Endodermal cell (in vitro differentiated cells): Measurements from ENCODE around the gene MPDU1. TPM values are rescaled to one million over a fixed set of nuclear protein-coding genes. Genes with fewer than 3 reads are reported as not detected.
"Not testable (repeated sequence)": the region's sequence is repeated elsewhere in the genome, so short reads cannot be mapped to it uniquely, and the experiment has no call there.

Source experiments
- DNase-seq: peaks from one replicate; pipeline ENCODE4 v3.0.0-alpha.2; 2017
- H3K27ac ChIP-seq: 2 replicates; pipeline ENCODE4 v1.5.1; 2013; ENCODE audit warnings: mild to moderate bottlenecking, low read depth, low read length, moderate library complexity
- H3K27me3 ChIP-seq: 2 replicates; pipeline ENCODE4 v1.6.1; 2013; ENCODE audit warnings: mild to moderate bottlenecking, low read length, moderate library complexity; ENCODE audit not compliant: insufficient read depth, control insufficient read depth, poor library complexity, severe bottlenecking
- H3K36me3 ChIP-seq: 2 replicates; pipeline ENCODE4 v1.7.0; 2013; ENCODE audit warnings: mild to moderate bottlenecking, low read length, moderate library complexity; ENCODE audit not compliant: control insufficient read depth, insufficient read depth
- H3K4me1 ChIP-seq: one replicate; pipeline ENCODE4 v1.7.0; 2013; ENCODE audit warnings: low read length; ENCODE audit not compliant: control insufficient read depth, insufficient read depth
- H3K4me3 ChIP-seq: 2 replicates; pipeline ENCODE4 v1.5.1; 2013; ENCODE audit warnings: mild to moderate bottlenecking, low read length, moderate library complexity
- H3K9ac ChIP-seq: 2 replicates; pipeline ENCODE4 v1.6.1; 2013; ENCODE audit warnings: mild to moderate bottlenecking, low read length, moderate library complexity; ENCODE audit not compliant: poor library complexity, severe bottlenecking; ENCODE audit errors: extremely low read depth
- H3K9me3 ChIP-seq: 2 replicates; pipeline ENCODE4 v1.6.1; 2013; ENCODE audit warnings: mild to moderate bottlenecking, low read length, moderate library complexity; ENCODE audit not compliant: control insufficient read depth
- H3K27ac Mint-ChIP-seq: 2 replicates; pipeline ENCODE4 v1.8.0; 2020; ENCODE audit warnings: mixed read lengths
- H3K27me3 Mint-ChIP-seq: 2 replicates; pipeline ENCODE4 v1.8.0; 2021; ENCODE audit warnings: mild to moderate bottlenecking, mixed read lengths; ENCODE audit not compliant: insufficient read depth
- H3K36me3 Mint-ChIP-seq: 2 replicates; pipeline ENCODE4 v1.8.0; 2020; ENCODE audit warnings: low read depth, mixed read lengths
- H3K4me1 Mint-ChIP-seq: 2 replicates; pipeline ENCODE4 v1.8.0; 2020; ENCODE audit warnings: mixed read lengths
- H3K4me3 Mint-ChIP-seq: 2 replicates; pipeline ENCODE4 v1.8.0; 2020; ENCODE audit warnings: mild to moderate bottlenecking, moderate library complexity, mixed read lengths
- H3K9me3 Mint-ChIP-seq: 2 replicates; pipeline ENCODE4 v1.8.0; 2020; ENCODE audit warnings: mild to moderate bottlenecking, mixed read lengths
- CTCF ChIP-seq: fragments of 200-600 bp; sonication (generic); conservative IDR thresholded peaks from 2 replicates; pipeline ENCODE4 v1.5.0; 2021; ENCODE audit warnings: antibody characterized with exemption, mild to moderate bottlenecking
- WGBS, 2 experiments: methylation state at CpG; one replicate each; pipeline versions ENCODE4 v1.1.5 to v1.1.7; 2013; ENCODE audit warnings: missing lambda C conversion rate in 2 of 2, mixed read lengths in 1 of 2; ENCODE audit not compliant: insufficient coverage in 1 of 2, insufficient read length in 1 of 2; 5-methylcytosine and 5-hydroxymethylcytosine counted together
- total RNA-seq, 2 donors: library from RNA; stranded (reverse); fragmentation: NEBNext Ultra II Directional in 1 of 2; extraction: Animal tissue kit (Norgen Biotek cat#: 25700) in 1 of 2; gene quantifications; 2 replicates in 1 of 2; 3 replicates in 1 of 2; pipeline ENCODE4 v1.2.1, GENCODE V29; 2021

Gene MPDU1
- total RNA-seq, 2 donors from 2014 or later = 47.4 to 56.6 TPM

- no peak overlapping the region for H3K27ac ChIP-seq
- no peak overlapping the region for H3K4me3 ChIP-seq
- no peaks in the 10 kb centered on the region for H3K4me1 ChIP-seq
- no peak for DNase-seq
- no peaks in the 10 kb centered on the region for H3K27me3 ChIP-seq
- H3K9me3 ChIP-seq = no peaks in the 10 kb centered on the region
- H3K9ac ChIP-seq = no peak overlapping the region
- Mint-ChIP-seq H3K27me3 (no peaks in the 10 kb centered on the region), H3K4me1 (peaks cover 3% of the 10 kb centered on the region), H3K36me3 (no peaks in the 10 kb centered on the region), H3K9me3 (no peaks in the 10 kb centered on the region), H3K4me3 (no peak overlapping the region), H3K27ac (no peak overlapping the region)
- no peak for TF ChIP-seq CTCF
- no peaks in the 10 kb centered on the region for H3K36me3 ChIP-seq
- 92 to 94% methylated on average over 4 to 5 of the region's 5 CpGs for WGBS, 2 experiments
Measured at GRCh38 chr17:7618608-7619007, 35.0 kb downstream of the MPDU1 start.

GRCh38 chr17:7620835-7621234 lies 37.2 kb downstream of the MPDU1 start:
- no peaks in the 10 kb centered on the region for H3K36me3 Mint-ChIP-seq
- H3K4me3 Mint-ChIP-seq = no peak overlapping the region
- peaks cover 3% of the 10 kb centered on the region for H3K36me3 ChIP-seq
- no peak for TF ChIP-seq CTCF
- no peaks in the 10 kb centered on the region for H3K4me1 Mint-ChIP-seq
- 89 to 90% methylated on average over 5 to 8 of the region's 8 CpGs for WGBS, 2 experiments
- no peak overlapping the region for H3K4me3 ChIP-seq
- H3K9me3 ChIP-seq = no peaks in the 10 kb centered on the region
- H3K27ac ChIP-seq = no peak overlapping the region
- H3K27me3 Mint-ChIP-seq = no peaks in the 10 kb centered on the region
- no peak for DNase-seq
- H3K27ac Mint-ChIP-seq = no peak overlapping the region
- no peaks in the 10 kb centered on the region for H3K4me1 ChIP-seq
- H3K9me3 Mint-ChIP-seq = no peaks in the 10 kb centered on the region
- no peak overlapping the region for H3K9ac ChIP-seq
- H3K27me3 ChIP-seq = no peaks in the 10 kb centered on the region

GRCh38 chr17:7623661-7624060 lies 40.0 kb downstream of the MPDU1 start:
- Histone ChIP-seq H3K4me3 (no peak overlapping the region), H3K36me3 (peaks cover 10% of the 10 kb centered on the region), H3K4me1 (peaks cover 4% of the 10 kb centered on the region), H3K9me3 (no peaks in the 10 kb centered on the region), H3K27ac (no peak overlapping the region), H3K9ac (no peak overlapping the region), H3K27me3 (no peaks in the 10 kb centered on the region)
- no peaks in the 10 kb centered on the region for H3K9me3 Mint-ChIP-seq
- TF ChIP-seq CTCF = no peak
- peaks cover 8% of the 10 kb centered on the region for H3K36me3 Mint-ChIP-seq
- no peak for DNase-seq
- no peaks in the 10 kb centered on the region for H3K27me3 Mint-ChIP-seq
- H3K27ac Mint-ChIP-seq = no peak overlapping the region
- 88 to 91% methylated on average over 3 to 5 of the region's 5 CpGs for WGBS, 2 experiments
- H3K4me3 Mint-ChIP-seq = no peak overlapping the region
- H3K4me1 Mint-ChIP-seq = peaks cover 9% of the 10 kb centered on the region

GRCh38 chr17:7625749-7626148 lies 42.1 kb downstream of the MPDU1 start:
- not testable (repeated sequence) for H3K36me3 ChIP-seq, H3K27ac Mint-ChIP-seq, H3K36me3 Mint-ChIP-seq

More at GRCh38 chr17:7625749-7626148, 42.1 kb downstream of the MPDU1 start:
- WGBS, 2 experiments = 96 to 98% methylated on average over 14 to 16 of the region's 16 CpGs
- not testable (repeated sequence) for H3K4me1 Mint-ChIP-seq, H3K27ac ChIP-seq, H3K27me3 Mint-ChIP-seq, DNase-seq, H3K9ac ChIP-seq, H3K9me3 ChIP-seq, H3K4me1 ChIP-seq, H3K27me3 ChIP-seq, H3K4me3 ChIP-seq, H3K9me3 Mint-ChIP-seq
- H3K4me3 Mint-ChIP-seq = peak overlapping the region; percentile 86
